Coronary artery (tissue), 2 donors: ENCODE measurements around the gene MPC2.
"Not testable (repeated sequence)": the region's sequence is repeated elsewhere in the genome, so short reads cannot be mapped to it uniquely, and the experiment has no call there.

ENCODE experiments used
- DNase-seq: peaks from one replicate; pipeline ENCODE4 v3.0.0-alpha.2; 2017; ENCODE audit warnings: low spot score
- H3K27ac ChIP-seq, 2 donors: fragments of 200-600 bp; sonication (generic); one replicate each; pipeline ENCODE4 v1.5.1; 2016 to 2019
- H3K4me3 ChIP-seq: fragments of 200-600 bp; sonication (generic); 2 replicates; pipeline ENCODE4 v1.5.1; 2016; ENCODE audit warnings: mild to moderate bottlenecking, moderate library complexity
- CTCF ChIP-seq: fragments of 200-600 bp; sonication (generic); IDR thresholded peaks from one replicate; pipeline ENCODE4 v1.5.1; 2019; ENCODE audit warnings: antibody characterized with exemption

MPC2 gene

GRCh38 chr1:167878372-167879160, 58.3 kb downstream of the MPC2 start:
- no peak overlapping the region for H3K27ac ChIP-seq
- H3K4me3 ChIP-seq = no peak overlapping the region
- no peak for TF ChIP-seq CTCF
- no peak for DNase-seq

GRCh38 chr1:167876597-167877175, 60.2 kb downstream of the MPC2 start:
- Histone ChIP-seq H3K4me3 (no peak overlapping the region), H3K27ac (no peak overlapping the region)
- DNase-seq = no peak
- TF ChIP-seq CTCF = no peak

- no peak for DNase-seq
- H3K4me3 ChIP-seq = no peak overlapping the region
- no peak overlapping the region for H3K27ac ChIP-seq
- no peak for TF ChIP-seq CTCF
Measured at GRCh38 chr1:167871331-167871730, 65.5 kb downstream of the MPC2 start.

GRCh38 chr1:167869157-167870001, 67.5 kb downstream of the MPC2 start:
- DNase-seq, H3K27ac ChIP-seq, H3K4me3 ChIP-seq: not testable (repeated sequence)

GRCh38 chr1:167866739-167867414, 70.0 kb downstream of the MPC2 start:
- H3K4me3 ChIP-seq, H3K27ac ChIP-seq, DNase-seq: not testable (repeated sequence)
